HG02623 (cell line): Measurements from ENCODE around the gene FREM1.

ENCODE experiments used
- ATAC-seq: cut with Tn5 transposase; IDR thresholded peaks from one replicate; pipeline ENCODE4 v1.9.1; 2021; ENCODE audit warnings: moderate library complexity; ENCODE audit not compliant: unreplicated experiment

Gene FREM1

DNA sequence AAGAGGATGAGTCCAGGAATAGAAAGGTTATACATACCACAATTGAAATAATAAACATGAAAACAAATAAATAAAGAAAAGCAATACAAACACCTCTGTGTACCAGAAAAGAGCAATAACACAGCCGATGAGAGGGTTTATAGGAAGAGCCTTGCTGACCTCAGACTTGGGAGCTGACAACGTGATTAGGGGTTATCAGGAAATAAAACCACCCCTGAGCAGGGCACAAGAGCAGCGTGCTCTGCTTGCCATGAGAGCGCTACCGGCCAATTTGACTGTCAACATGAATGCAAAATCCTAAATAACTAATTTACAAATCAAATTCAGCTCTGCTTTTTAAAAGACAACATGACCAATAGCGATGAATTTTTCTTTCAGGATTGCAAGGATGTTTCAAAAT lies 2.6 kb upstream of the FREM1 start:
- ATAC-seq: no peak

DNA sequence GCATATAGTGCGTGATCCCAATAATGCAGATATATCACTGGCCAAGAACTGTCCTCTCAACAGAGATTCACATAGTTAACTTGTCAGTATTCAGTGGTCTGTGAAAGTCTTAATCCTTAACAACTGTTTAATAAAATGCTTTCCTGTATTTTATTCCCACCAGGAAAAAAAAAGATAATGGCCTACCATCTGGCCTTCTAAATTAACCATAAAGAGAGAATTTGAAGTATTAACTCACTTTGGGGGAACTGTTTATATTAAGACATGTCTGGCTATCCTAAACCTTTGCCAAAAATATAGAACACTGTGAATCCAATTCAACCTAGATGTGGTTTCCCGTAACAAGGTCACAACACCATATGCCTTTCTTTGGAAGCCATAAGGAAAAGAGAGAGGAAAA lies 818 bp upstream of the FREM1 start:
- no peak for ATAC-seq

DNA sequence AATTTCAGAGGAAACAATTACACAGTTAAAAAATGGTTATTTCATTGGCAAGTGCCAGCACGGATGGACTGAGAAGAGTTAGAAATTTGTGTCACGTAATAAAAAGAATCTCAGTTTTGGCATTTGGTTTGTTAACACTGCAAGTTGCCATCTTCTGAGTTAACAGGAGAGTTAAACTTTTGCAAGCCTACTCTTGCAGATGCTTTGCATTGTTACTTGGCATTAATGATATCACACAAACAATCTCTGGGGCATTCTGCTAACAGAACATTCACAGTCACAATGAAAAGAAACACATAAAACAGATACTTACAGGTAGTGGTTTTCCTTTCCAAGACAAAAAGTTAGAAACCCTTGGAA lies 647 bp downstream of the FREM1 start:
- ATAC-seq: no peak

DNA sequence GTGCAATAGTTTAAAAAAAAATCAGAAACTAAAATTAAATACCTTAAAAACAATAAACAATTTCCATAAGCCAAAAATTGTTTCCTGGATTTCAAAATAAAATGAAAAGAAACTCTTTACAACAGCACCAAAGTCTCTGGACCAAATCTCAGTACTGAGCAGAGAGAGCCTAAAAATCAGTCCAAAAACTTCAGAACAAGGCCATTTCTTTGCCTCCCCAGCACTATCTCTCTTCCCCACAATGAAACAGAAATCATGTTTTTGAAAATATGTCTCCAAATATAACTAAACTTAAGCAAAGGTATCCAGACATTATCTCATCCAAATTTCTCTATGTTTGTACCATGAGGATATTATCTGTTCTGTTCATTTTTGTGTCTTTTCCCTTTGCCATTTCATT lies 1.0 kb downstream of the FREM1 start:
- no peak for ATAC-seq

DNA sequence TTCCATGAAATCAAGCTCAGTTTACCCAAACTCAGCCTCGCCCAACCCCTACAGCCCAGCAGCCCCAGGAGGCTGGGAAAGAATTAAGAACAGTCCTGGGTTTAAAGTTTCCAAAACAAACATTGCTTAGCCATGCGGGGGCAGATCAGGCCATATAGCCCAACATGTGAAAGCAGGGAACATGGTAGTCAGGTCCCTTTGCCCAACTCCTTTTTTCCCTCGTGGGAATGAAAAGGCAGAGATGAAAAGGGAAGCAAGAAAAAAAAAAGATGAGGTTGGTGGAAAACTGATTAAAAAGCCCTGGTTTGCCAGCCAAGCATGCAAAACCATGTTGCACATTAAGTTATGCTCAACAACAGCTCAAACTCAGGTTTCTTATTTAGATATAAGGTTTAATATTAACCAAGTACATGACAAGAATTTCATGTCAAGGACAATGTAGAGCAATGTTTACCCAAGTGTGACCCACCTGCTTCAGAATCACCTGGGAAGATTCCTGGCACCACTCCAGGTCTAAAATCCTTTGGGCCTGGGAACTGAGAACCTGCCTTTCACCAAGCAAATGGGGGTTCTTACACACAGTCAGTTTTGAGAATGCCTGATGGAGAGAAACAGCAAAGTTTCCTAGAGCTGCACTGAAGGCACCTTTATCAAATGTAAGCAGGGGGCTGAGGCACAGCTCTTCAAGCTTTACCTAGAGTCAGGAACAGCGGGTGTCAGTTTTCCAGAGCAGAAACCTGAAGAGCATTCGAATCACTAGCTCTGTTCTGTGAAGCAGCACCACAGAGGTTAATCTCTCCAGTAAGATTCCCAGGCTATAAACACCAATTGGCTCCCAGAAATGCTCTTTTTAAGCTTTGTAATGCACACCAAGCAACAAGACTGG lies 1.7 kb downstream of the FREM1 start:
- no peak for ATAC-seq

- no peak for ATAC-seq
Observed at GRCh38 chr9:14907696-14908095, 2.5 kb downstream of the FREM1 start.

GRCh38 chr9:14907360-14907685 lies 2.9 kb downstream of the FREM1 start:
- ATAC-seq: no peak

GRCh38 chr9:14906644-14907359 lies 3.4 kb downstream of the FREM1 start:
- ATAC-seq: no peak

DNA sequence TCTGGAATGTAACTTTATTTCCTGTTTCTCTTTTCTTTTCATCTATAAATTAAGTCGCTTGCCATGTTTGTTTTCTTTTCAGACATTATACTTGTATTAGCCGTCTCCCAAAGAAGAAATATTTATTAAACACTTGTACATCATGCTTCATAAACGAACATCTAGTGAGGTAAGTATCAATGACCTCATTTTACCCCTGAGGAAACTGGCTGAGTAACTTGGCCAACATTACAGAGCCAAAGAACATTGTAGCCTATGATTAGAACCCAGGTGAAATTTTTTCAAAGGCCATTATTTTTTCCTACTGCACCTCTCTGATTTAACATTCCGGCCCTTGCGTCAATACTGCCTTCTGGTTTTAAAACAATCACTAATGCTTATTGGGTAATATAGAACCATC lies 4.2 kb downstream of the FREM1 start:
- ATAC-seq: no peak

DNA sequence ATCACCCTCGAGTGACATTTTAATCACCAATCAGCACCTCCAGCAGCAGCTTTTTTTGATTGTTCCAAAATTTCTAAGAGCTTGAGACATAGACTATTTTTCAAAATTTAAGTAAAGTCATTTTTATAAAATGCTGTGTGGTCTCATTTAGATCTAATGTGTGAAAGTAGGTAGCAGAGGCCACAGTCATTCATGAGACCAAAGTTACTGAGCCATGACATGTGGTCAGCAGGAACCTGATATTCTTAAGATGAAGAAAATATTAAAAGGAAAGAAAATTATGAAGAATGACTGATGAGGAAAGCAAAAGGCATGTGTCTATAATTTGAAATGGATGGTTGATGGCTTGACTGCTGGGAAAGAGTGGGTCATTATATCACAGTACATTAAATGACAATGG lies 7.2 kb downstream of the FREM1 start:
- ATAC-seq: no peak

GRCh38 chr9:14902561-14902960 lies 7.7 kb downstream of the FREM1 start:
- ATAC-seq: no peak

DNA sequence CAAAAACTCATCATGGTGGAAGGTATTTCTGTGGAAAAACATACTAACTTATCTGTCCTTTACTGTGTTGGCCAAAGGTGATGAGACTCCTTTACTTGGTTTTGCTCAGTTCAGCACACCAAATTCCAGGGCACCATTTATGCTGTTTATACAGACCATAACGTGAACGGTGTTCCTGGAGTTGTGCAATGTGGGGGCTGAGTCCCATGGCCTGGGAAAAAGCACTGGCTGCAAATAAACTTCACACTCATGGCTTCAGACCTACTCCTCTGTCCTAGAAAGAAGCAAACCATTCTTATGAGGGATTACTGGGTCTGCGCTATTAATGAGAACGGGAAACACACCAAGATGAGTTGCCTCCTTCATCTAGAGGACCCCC lies 10.4 kb downstream of the FREM1 start:
- no peak for ATAC-seq

- no peak for ATAC-seq
Observed at GRCh38 chr9:14899042-14899814, 11.0 kb downstream of the FREM1 start.

- no peak for ATAC-seq
Observed at GRCh38 chr9:14895806-14896205, 14.4 kb downstream of the FREM1 start.

GRCh38 chr9:14893280-14893679 lies 16.9 kb downstream of the FREM1 start:
- ATAC-seq: no peak

DNA sequence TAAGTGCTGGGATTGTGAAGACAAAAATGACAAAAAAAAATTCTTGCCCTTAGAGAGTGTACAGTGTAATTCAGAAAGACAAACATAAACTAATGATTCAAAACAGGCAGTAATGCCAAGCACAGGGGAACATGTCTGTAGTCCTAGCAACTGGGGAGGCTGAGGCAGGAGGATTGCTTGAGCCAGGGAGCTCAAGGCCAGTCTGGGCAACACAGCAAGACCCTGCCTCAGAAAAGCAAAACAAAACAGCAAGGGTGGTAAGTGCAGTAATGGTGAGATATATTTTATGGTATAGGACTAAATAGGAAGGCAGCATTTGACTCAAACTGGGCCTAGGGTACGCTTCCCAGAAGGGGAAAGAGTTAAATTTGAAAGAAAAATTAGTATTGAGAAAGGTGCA lies 18.9 kb downstream of the FREM1 start:
- no peak for ATAC-seq

DNA sequence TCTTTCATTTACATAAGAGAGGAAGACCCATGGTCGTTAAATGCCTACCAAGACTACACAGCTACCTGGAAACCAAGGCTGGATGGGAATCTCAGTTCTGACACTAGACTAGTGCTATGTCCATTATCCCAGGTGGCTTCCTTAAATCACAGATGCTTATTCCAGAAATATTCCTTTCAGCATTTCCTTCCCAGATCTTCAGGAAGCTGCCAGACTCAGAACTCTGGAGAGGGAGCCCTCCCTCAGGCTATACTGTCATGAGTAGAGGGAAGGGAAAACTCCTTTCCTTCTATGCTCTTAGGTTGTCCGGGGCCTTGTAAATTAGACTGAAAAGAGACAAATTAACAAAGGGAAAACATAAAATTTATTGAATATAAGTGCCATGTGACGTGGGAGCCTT lies 20.8 kb downstream of the FREM1 start:
- no peak for ATAC-seq

DNA sequence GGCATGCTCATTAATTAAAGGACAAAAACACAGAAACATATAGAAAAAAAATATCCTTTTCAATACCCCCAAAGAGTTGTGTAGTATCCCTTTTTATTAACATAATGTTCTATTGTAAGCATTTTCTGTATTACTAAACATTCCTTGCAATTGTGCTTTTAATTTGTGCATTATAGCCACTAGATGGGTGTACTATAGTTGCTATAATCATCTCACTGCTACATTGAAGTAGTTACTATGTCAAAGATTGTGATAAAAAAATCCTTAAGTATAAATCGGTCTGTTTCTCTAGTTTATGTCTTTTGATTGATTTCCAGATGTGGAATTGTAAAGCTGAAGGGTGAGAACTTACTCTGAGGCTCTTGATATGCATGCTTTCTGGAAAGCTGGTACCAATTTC lies 21.4 kb downstream of the FREM1 start:
- no peak for ATAC-seq

GRCh38 chr9:14888272-14888671 lies 22.0 kb downstream of the FREM1 start:
- ATAC-seq: no peak

DNA sequence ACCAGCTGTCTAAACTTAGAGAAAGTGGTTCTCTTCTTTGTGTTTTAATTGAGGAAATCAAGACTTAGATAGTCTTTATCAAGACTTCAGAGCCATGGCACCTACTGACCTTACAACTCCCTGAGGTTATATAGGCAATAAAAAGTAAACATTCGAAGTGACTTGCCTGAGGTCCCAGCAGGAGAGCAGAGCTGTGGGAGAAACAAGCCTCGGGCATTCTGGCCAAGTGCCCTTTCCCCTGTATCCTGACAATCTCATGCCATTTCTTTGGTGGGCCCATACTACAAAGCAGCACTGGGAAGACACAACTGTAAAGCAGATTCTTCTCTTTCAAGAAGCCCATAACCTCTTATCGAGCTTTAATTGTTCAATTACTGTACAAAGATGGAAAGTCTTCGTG lies 23.1 kb downstream of the FREM1 start:
- ATAC-seq: no peak

DNA sequence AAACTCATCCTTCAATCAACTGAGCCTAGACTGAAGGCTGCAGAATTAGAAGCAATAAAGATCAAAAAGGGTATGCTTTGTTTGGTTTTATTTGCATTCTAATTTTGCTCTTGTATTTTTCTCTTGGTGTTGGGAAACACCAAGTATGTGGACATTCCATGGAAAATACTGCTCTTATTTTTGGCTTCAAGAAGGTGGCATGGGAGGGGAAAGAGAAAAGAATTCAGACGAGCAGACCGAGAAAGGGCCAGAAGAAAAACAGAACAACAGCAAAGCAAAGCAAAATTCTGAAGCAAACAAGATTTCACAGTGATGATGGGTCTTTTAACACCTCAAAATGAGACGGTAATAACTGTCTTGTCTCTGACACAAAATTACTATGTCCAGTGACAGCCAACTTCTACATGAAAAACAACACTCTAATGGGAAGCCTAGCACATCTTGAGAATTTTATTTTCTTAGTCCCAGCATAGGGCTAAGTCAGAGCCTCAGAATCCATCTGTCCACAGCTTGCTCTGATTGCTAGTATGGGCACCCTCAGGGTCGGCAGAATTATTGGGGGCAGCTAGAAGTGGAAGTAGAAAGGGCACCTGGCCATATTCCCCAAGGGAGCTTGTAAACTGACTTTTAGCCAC lies 26.8 kb downstream of the FREM1 start:
- ATAC-seq: no peak
